Measurements from ENCODE around the gene HOXA5.
A peak's percentile ranks its signal among the peaks of the same experiment; 100 is the strongest.

HOXA5 gene

DNA sequence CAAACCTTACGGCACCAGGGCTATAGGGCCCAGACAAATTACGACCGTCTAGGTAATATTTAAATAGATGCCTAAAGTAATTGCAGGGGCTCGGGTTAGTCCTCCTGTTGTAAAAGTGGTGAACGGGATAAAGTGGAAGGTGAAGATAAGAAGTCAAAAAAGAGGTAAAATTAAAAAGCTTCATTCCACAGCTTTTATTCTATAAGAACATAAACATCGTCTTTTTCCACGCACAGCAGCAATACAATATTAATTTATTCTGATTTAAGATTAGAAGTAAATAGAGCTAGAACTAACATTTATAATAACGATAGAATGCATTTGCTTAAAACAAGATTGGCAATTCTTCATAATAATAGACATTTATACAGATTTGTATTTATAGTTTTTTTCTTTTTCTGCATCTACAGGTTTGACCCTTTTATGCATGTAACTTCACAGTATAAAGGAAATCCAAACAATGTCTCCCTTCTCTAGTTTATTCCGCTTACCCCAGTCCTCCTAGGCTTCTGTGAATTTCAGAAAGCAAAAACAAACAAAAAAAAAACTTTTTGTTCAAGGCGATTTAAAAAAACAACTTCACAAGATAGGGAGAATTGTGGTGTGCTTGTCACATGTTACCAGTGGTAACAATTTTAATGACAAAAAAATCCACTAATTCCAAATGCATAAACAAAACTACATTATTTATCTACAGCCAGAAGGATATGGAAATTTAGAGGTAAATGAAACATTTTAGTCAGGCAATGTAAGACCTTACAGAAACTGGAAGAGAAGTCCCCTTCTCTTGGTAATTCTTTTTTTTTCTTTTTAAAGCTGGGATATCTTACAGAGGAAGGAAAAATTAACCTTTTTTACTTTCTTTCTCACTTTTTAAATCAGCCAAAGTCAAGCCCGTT is 27.2 kb upstream of the HOXA5 start:
- no peak for DNase-seq (ENCODE audit: low spot score)

DNA sequence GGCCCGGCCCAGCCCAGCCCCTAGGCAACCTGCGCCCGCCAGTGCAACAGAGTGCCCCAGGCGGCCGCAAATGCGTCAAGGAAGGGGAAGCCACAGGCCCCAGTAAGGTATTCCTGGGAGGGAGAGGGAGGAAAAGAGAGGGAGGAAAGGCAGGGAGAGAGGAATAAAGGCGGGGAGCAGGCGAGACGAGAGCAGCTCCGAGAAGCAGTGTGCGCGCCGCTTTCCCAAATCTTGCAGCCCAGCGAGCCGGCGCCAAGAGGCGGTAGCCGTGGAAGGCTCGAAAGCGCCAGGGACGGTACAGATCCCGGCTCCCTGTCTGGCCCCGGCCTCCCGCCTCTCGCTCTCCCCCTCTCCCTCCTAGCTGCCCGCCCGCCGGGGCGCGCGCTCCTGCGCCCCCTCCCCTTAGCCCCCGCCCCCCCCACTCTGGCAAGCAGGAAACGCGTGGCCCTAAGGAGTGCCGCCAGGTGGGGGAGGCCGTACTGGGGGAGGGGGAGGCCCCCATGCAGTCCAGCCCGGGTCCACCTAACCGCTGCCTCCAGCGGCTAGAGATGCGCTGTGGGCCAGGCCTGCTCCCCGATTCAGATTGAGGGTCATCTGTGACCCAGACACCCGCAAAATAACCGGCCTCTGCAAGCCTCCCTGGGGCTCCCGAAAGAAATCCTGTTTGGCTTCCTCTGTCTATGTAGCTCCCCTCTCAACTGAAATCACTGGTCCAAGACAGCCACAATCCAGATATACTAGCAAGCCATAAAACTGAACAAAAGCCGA is 26.4 kb upstream of the HOXA5 start:
- DNase-seq (ENCODE audit: low spot score), result no peak

DNA sequence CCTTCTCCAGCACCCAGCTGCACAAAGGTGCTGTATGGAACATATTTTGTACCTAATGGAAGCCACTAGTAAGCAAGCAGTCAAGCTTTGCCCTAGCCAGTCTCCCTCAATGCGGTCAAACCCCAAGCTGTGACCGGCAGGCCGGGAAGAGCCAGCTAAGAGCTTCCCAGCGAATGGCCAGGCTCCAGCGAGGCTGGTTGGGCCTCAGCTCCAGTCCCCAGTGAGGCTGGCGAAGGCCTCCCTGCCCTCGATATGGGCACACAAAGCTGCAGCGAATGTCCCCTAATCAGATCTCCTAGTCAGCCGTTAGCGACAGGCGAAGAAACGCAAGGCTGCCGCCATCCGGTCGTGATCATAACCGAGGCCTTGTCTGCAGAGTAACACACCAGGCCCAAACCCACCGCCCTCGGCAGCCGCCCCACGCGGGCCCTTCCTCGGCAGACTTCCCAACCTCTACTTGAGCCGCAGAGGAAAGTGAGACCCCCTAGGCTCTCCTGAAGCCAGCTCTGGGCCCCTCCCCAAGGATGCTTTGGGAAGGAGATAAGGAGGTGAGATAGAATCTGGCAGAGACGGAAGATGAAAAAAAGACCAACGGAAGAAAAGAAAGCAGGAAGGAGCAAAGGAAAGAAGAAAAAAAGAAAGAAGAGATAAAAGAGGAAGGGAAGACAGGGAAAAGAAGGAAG is 24.9 kb upstream of the HOXA5 start:
- no peak for DNase-seq (ENCODE audit: low spot score)

DNA sequence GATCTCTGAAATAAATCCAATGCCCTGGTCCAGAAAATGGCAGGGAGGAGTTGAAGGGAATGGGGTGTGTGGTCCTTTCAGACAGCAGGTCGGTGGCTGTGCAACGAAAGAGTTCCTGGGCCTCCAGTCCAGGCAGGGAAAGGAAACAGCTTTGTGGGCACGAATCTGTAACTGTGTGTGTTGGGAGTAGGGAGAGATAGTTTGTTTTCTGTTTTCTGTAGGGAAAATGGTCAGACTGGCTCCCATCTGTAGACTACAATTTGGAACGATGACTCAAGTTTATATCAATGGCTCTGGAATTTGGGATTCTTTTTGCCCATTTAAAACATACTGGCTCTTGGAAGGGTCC is 24.4 kb upstream of the HOXA5 start:
- DNase-seq (ENCODE audit: low spot score), result no peak

DNA sequence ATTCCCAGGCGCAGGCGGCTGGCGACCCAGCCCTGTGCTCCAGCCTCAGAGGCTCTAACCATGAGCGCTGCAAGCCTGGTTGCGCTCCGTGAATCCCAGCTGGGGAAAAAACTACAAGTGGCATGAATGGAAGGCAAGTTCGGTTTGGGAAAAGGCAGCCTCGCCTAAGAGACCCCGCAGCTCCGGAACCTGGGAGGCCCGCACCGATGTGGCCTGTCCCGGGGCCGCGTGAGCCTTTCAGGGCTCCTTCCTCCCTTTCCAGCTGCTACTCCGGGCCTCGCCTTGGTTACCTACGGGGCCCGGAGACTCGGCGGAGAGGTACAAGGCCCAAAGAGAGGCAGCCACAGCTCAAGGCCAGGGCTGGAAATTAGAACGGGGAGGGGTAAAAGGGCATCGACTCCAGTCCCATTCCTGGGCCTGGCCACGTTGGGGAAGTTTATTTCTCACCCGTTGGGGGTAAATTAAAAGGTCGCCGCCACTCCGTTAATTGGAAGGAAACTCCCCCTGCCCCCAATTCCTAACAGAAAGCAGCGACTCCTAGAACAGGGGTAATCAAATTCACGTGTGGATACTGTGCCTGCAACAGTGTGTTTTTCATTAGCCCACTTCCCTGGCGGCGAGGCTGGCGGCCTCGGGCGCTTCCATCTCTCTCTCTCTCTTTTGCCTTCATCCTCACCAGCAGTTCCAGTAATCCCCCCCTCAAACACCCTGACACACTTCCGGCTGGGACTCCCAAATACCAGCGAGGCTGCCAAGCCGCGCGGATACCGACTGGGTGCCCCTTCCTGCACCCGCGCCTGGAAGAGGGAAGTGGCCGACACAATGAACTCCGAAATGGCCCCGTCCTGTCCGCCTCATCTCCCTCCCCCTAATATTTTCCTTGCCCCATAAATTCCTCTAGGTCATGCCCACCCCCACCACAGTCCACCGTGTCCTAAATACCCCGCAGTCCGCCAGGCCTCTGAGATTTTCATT is 23.3 kb upstream of the HOXA5 start:
- no peak for DNase-seq (ENCODE audit: low spot score)

DNA sequence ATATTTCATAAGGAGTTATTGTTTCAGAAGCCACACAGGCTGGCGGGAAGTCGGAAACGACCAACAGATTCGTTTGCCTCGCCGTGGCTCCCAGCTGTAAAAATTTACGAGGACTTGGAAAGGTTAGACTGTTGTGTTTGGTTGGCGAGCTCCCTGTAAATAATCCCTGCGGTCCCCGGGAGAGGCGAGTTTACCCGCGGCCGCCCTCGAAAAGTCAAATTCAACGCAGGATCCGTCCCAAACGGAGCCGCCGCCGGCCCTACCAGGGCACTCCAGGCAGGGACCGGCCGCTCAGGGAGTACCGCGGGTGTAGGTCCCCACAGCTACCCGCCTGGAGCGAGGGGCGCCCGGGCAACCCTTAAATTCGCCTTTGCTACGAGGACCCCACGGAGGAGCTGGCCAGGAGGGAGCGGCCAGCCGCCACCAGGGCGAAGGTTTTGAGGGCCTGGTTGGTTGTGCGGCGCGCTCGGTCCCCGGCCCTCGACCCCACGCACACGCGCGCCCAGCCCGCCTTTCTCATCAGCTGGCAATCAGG is 22.6 kb upstream of the HOXA5 start:
- no peak for DNase-seq (ENCODE audit: low spot score)

DNA sequence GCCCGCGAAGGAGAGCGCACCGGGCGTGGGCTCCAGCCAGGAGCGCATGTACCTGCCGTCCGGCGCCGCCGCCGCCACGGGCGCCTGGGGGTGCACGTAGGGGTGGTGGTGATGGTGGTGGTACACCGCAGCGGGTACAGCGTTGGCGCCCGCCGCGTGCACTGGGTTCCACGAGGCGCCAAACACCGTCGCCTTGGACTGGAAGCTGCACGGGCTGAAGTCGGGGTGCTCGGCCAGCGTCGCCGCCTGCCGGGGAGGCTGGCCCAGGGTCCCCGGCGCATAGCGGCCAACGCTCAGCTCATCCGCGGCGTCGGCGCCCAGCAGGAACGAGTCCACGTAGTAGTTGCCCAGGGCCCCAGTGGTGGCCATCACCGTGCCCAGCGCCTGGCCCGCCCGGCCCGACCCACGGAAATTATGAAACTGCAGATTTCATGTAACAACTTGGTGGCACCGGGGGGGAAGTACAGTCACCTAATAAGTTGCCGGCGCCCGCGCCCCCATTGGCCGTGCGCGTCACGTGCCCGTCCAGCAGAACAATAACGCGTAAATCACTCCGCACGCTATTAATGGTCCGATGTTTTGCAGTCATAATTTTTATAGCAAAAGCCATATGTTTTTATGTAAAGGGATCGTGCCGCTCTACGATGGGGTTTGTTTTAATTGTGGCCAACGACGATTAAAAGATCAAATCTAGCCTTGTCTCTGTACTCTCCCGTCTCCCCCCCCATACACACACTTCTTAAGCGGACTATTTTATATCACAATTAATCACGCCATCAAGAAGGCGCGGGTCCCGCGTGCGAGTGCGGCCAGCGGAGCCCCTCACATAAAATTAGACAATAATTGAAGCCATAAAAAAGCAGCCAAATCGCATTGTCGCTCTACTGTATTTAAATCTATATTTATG is 21.9 kb upstream of the HOXA5 start, which contains the start of gene HOXA9:
TSS of gene HOXA9 (minus strand) at position 449 of the 907 bp plus-strand sequence. CDS start at position 369, 80 bp downstream.
- DNase-seq (ENCODE audit: low spot score), result no peak

DNA sequence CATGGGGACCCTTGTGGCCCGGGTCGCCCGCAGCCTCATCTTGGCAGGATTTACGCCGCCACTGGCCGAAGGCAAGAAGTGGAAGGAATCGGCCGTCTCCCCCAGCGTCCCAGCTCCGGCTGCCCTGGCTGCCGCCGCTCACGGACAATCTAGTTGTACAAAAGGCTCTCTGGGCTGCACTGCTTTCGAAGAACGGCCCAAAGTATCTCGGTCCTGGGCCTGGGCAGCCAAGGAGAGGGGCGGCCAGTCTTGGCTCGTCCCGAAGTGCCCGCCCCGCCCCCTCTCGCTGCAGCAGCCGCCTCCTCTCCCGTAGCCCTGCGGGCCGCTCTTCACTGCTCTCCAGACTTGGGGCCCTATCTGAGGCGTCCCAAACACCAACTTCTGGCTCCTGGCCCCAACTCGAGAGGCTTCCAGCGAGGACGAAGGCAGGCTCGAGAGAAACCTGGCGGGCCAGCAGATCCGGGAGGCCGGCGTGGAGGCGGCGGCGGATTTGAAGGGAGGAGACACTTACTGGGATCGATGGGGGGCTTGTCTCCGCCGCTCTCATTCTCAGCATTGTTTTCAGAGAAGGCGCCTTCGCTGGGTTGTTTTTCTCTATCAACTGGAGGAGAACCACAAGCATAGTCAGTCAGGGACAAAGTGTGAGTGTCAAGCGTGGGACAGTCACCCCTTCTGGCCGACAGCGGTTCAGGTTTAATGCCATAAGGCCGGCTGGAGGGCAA is 21.0 kb upstream of the HOXA5 start:
- DNase-seq (ENCODE audit: low spot score), result no peak

DNA sequence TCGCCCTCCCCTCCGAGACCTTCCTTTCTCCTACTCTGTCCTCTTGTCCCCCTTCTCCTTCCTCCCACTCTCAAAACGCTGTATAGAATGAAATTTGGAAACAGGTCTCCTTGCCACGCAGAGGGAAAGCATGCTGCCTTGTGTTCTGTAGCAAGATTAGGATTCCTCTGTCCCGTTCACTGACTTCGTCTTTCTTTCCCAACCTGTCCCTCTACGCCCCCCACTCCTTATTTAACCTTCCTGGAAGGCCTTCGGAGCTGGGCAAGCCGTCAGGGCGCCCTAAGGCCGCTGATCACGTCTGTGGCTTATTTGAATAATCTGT is 20.5 kb upstream of the HOXA5 start:
- no peak for DNase-seq (ENCODE audit: low spot score)

DNA sequence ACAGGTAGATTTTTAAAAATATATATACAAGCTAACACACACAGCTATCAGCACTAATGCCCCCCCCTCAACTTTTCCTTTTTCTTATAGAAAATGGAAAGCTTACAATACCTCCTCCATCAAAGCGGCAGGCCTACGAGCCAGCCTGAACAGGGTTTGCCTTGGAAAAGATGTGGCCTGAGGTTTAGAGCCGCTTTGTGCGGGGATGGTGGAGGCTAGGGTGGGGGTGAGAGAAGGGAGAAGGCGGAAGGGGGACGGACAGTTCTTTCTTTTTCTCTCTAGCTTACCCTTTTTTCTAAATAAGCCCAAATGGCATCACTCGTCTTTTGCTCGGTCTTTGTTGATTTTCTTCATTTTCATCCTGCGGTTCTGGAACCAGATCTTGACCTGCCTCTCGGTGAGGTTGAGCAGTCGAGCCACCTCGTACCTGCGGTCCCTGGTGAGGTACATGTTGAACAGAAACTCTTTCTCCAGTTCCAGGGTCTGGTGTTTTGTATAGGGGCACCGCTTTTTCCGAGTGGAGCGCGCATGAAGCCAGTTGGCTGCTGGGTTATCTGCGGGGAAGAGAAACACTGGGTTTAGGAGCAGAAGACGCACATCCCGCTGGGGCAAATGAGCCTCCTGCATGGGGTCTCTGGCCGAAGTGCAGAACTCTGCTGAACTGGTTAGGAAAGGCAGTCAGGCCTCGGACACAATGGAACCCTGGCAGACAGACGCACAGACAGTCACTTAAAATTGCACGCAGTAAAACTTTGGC is 20.0 kb upstream of the HOXA5 start:
- DNase-seq (ENCODE audit: low spot score), result no peak

DNA sequence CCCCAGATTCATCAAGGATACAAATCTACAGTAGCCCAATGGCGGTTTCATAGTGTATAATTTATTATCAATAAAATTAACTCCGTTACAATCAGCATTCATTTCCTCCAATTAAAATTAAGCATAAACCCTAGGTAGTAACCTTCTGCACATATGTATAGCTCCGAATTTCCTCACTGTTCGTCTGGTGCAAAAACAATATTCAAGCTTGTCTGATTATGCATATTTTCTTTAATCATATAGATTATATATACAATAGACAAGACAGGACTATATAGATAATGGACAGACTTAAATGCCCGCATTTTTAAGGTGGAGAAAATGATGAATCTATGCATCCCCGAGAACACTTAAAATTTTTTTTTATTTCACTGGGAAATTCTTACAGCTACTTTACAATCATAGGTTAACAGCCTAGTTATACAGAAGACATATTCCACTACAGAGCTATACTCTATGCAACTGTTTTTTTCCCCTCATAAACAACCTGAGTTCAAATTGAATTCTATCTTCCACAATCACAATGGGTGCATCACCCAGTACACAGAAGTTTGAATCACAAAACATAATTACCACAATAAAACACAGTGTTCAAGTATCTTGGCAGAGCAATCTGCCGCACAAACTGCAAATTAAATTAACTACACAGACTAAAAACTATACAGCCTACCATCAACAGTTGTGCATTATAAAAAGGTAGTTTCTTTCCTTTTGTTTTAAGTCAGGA is 19.2 kb upstream of the HOXA5 start:
- no peak for DNase-seq (ENCODE audit: low spot score)

DNA sequence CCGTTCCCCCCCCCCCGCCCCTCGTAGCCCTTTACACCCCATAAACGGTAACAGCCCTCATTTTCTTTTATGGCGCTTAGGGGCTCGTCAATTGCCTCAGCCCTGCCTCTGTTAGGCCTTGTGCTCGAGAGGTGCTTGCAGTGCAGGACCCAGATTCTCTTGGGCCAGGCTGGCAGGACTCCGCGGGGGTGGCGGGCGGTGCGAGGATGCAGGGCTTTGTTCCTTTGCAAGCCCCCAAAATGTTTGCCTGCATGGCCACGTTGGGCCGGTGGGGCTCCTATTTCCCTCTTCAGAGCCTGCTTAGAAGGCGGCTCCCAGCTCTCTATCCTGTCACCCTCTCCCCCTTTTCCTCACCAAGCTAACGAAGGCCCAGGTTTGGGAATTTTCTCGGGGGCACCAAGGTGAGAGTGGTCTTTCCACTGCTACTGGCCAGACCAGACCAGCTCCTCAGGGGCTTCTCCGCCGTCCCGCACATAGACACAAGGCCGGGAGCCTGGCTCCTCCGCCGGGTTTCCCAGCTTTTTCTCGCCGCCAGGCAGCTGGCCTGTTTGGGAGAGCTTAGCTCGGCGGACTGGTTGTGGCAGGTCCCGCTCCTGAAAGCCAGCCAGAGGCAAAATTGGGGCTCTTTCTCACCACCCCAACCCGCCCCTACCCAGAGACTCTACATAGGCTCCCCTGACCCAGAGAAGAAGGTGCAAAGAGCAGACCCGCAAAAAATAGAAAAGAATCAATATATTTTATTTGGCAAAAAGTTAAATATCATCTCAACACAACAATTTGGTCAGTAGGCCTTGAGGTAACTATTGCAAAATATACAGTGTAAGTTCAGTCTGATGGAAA is 18.5 kb upstream of the HOXA5 start:
- DNase-seq (ENCODE audit: low spot score), result no peak

DNA sequence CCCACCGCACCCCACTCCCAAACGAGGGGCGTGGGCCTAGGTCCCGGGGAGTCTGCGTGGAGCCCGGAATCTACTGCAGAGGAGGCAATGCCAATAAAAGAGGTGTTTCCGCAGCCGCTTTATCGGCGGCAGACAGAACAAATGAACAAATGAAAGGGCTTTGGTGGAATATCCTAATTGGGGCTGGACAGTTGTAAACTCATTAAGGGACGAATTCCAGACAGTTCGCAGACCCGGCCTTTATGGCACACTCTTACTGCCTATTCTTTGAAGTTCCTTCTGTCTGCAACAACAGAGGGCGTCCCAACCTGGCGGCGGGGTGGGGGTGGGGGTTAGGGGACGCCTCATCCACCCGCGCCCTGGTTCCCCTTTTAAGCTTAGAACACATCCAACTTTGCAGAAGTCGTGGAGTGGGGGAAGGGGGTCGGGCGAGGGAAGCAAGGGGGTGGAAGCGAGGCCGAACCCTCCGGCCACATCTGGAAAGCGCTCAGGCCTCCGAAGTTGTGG is 17.8 kb upstream of the HOXA5 start:
- DNase-seq (ENCODE audit: low spot score), result no peak

DNA sequence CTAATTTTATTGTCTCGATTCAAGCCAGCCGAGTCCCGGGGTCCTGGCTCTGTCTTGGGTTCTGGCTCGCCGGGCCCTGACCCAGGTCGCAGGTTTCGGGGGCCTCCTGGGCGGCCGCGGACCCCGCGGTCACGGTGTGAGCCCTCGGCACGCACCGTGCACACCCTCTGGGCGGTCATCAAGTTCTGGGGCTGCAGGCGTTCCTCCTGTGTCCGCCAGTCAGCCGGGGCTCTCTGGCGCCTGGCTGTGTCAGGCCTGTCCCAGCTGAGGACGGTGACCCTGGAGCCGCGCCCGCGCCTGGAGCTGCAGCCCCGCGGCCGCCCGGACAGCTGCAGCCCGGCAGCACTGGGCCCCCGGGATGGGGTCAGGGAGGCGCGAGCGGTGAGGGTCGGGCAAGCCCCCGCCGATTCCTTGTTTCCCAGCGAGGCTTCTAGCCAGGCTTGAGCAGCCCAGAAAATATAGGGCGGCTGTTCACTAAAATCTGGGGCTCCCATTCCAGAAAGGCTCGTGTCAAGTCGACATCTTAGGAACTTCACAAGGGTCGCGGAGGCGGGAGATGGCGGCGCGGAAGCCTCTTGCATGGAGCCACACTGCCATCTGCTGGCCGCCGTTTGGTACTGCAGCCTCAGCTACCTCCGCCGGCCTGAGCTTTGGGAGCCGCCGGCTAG is 17.2 kb upstream of the HOXA5 start:
- DNase-seq (ENCODE audit: low spot score), result peak; percentile 81

DNA sequence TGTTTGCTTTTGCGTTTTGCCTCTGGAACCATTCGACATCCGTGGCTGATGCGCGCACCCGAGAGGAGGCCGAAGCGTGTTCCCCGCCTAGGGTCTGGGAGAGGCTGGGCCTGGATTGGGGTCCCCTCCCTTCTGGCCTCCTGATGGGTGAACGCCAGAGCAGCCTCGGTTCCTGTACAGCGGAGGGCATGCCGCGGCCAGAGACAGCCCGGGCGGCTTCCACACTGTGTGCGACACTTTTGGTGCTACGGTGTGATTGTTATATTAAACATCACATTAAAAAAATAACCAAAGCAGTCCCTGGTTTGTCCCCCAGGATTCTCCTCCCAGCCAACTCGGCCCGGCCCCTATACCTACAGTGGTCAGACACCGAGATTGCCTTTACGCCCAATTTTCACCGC is 16.7 kb upstream of the HOXA5 start:
- no peak for DNase-seq (ENCODE audit: low spot score)
